Stomach (tissue), 9 donors: ENCODE measurements around the gene MAST2. TPM values are rescaled to one million over a fixed set of nuclear protein-coding genes. Genes with fewer than 3 reads are reported as not detected.

Experiments used
- DNase-seq, 2 donors: peaks; one replicate each; pipeline versions ENCODE4 v3.0.0 to v3.0.0-alpha.2; 2013 to 2019
- H3K27ac ChIP-seq, 5 donors: fragments of 200-600 bp in 4 of 5; sonication (generic) in 4 of 5; one replicate each; pipeline ENCODE4 v1.5.1; 2013 to 2019; ENCODE audit warnings: mild to moderate bottlenecking in 1 of 5, moderate library complexity in 1 of 5
- H3K27me3 ChIP-seq, 3 donors: fragments of 200-600 bp; sonication (generic); one replicate each; pipeline ENCODE4 v1.5.1; 2017 to 2019; ENCODE audit warnings: mixed run types in 1 of 3
- H3K36me3 ChIP-seq, 4 donors: fragments of 200-600 bp; sonication (generic); 1 replicate in 3 of 4; 2 replicates in 1 of 4; pipeline ENCODE4 v1.5.1; 2016 to 2019
- H3K4me1 ChIP-seq, 4 donors: fragments of 200-600 bp; sonication (generic); one replicate each; pipeline ENCODE4 v1.5.1; 2016 to 2019
- H3K4me3 ChIP-seq, 4 donors: fragments of 200-600 bp; sonication (generic) in 3 of 4; one replicate each; pipeline ENCODE4 v1.5.1; 2016 to 2019; ENCODE audit warnings: mild to moderate bottlenecking in 1 of 4
- H3K9me3 ChIP-seq, 4 donors: fragments of 200-600 bp; sonication (generic); one replicate each; pipeline ENCODE4 v1.5.1; 2016 to 2019
- EP300 ChIP-seq: sonication (generic); formaldehyde crosslinking; IDR thresholded peaks from one replicate; pipeline ENCODE4 v1.6.1; 2017; ENCODE audit warnings: antibody characterized with exemption
- POLR2A ChIP-seq, 4 donors: fragments of 450-650 bp; IDR thresholded peaks; one replicate each; pipeline ENCODE4 v1.6.1; 2016; ENCODE audit warnings: antibody characterized with exemption in 4 of 4, control low read depth in 2 of 4, mild to moderate bottlenecking in 1 of 4, moderate library complexity in 1 of 4
- POLR2AphosphoS5 ChIP-seq, 3 donors: sonication (generic); formaldehyde crosslinking; IDR thresholded peaks; one replicate each; pipeline ENCODE4 v1.6.1; 2016; ENCODE audit warnings: antibody characterized with exemption in 3 of 3
- WGBS, 5 donors: extraction: QIAGEN DNeasy Blood & Tissue Kit in 3 of 5; methylation state at CpG; one replicate each; pipeline versions ENCODE4 v1.1.5 to v1.1.7; 2013 to 2018; 5-methylcytosine and 5-hydroxymethylcytosine counted together
- intact Hi-C: fragments of 100-400 bp; cut with DNase I; formaldehyde crosslinking; loops from one replicate; pipeline ENCODE4 v1.15.1; 2023; ENCODE audit warnings: low total_unique reads
- polyA plus RNA-seq, 3 donors: library from polyadenylated mRNA; stranded (reverse); fragments of 200-250 nt; gene quantifications; one replicate each; pipeline ENCODE4 v1.2.3, GENCODE V29; 2013
- total RNA-seq, 5 donors: library from RNA; depleted of rRNA; stranded (reverse); fragments of >200 nt; gene quantifications; one replicate each; pipeline versions ENCODE4 v1.1.0 to v1.2.3, GENCODE V29; 2014 to 2016
- TF ChIP-seq, protein P1 (sequence below), 7 experiments: fragments of 450-650 bp in 4 of 7; fragments of 200-600 bp in 3 of 7; sonication (generic) in 3 of 7; IDR thresholded peaks; one replicate each; pipeline ENCODE4 v1.5.1; 2016 to 2019; ENCODE audit warnings: antibody characterized with exemption in 7 of 7, control low read depth in 2 of 7, mild to moderate bottlenecking in 1 of 7
- donor health status: healthy with polysubstance abuse.
- donor health status: Bipolar disorder and iron deficiency.
- donor health status: healthy.

MAST2 gene
- total and polyA plus RNA-seq, 8 donors: 5.3 to 131 (median 34.8) TPM

DNA sequence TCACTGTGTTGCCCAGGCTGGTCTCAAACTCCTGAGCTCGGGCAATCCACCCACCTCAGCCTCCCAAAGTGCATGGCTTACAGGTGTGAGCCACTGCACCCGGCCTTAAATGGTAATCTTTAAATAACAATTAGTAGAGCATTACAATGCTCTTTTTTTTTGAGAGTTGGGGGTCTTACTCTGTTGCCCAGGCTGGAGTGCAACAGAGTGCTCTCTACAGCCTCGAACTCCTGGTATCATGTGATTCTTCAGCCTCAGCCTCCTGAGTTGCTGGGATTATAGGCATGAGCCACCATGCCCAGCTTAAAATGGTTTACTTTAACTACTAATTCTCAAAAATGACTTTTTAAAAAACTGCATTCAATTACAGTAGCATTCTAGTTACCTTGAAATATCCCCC is 276.8 kb downstream of the MAST2 start:
- intact Hi-C loops: no loop called here
- TF ChIP-seq EP300 (no peak), POLR2A (IDR thresholded peaks at IDR 0.05) (no peak), POLR2AphosphoS5 (IDR thresholded peaks at IDR 0.05) (no peak)
- TF ChIP-seq, protein P1, sequence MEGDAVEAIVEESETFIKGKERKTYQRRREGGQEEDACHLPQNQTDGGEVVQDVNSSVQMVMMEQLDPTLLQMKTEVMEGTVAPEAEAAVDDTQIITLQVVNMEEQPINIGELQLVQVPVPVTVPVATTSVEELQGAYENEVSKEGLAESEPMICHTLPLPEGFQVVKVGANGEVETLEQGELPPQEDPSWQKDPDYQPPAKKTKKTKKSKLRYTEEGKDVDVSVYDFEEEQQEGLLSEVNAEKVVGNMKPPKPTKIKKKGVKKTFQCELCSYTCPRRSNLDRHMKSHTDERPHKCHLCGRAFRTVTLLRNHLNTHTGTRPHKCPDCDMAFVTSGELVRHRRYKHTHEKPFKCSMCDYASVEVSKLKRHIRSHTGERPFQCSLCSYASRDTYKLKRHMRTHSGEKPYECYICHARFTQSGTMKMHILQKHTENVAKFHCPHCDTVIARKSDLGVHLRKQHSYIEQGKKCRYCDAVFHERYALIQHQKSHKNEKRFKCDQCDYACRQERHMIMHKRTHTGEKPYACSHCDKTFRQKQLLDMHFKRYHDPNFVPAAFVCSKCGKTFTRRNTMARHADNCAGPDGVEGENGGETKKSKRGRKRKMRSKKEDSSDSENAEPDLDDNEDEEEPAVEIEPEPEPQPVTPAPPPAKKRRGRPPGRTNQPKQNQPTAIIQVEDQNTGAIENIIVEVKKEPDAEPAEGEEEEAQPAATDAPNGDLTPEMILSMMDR (IDR thresholded peaks at IDR 0.05): no peak
- no peak overlapping the region for H3K27ac ChIP-seq

DNA sequence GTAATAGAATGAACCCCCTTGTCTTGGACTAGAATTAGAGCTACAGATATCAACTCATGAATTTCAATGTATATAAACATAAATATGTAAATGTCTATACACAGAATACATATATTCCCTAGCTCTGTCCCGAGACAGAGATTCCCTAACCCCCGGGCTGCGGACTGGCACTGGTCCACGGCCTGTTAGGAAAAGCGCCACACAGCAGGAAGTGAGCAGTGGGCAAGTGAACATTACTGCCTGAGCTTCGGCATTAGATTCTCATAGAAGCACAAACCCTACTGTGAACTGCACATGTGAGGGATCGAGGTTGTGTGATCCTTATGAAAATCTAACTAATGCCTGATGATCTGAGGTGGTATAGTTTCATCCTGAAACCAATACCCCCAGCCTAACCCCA is 277.8 kb downstream of the MAST2 start:
- WGBS, 5 donors: 60 to 79% (median 78%) methylated on average over 7 of the region's 7 CpGs
- intact Hi-C loops: no loop called here
- TF ChIP-seq EP300 (no peak), POLR2A (IDR thresholded peaks at IDR 0.05) (no peak), POLR2AphosphoS5 (IDR thresholded peaks at IDR 0.05) (no peak)
- TF ChIP-seq, protein P1 (IDR thresholded peaks at IDR 0.05): no peak
- Histone ChIP-seq H3K36me3 (no peaks in the 10 kb centered on the region), H3K27ac (peak overlapping the region in 1 of 5 donors; percentile 44), H3K4me1 (peaks cover 0 to 20% (median 4%) of the 10 kb centered on the region in 4 donors), H3K4me3 (no peak overlapping the region), H3K27me3 (no peaks in the 10 kb centered on the region), H3K9me3 (no peaks in the 10 kb centered on the region)
- no peak for DNase-seq

More for the DNA sequence above, 276.8 kb downstream of the MAST2 start:
- H3K4me3 ChIP-seq: no peak overlapping the region
- no peaks in the 10 kb centered on the region for H3K9me3 ChIP-seq
- 77 to 92% (median 82%) methylated on average over 3 of the region's 3 CpGs for WGBS, 5 donors
- peaks cover 0 to 6% (median 0%) of the 10 kb centered on the region in 4 donors for H3K36me3 ChIP-seq
- DNase-seq: no peak
- H3K27me3 ChIP-seq: no peaks in the 10 kb centered on the region
- H3K4me1 ChIP-seq: peaks cover 0 to 10% (median 3%) of the 10 kb centered on the region in 4 donors

DNA sequence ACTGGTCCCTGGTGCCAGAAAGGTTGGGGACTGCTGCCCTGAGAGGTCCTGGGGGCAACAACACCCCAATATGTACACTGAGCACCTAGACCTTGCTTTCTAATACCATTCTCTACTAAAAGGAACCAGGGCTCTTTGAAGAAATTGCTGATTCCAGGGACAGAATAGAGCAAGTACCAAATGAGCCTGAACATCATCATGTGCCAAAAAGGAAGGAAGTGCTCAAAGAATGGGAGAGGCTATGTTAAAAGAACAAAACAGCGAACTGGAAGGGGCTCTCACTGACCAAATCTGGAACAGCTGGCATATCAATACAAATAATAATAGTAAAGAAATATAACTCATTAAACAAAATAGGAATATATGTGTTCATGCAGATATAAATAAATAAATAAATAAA is 278.2 kb downstream of the MAST2 start:
- WGBS, 5 donors: 71 to 94% (median 88%) methylated on average over 1 of the region's 1 CpG
- Histone ChIP-seq H3K4me1 (peaks cover 0 to 24% (median 5%) of the 10 kb centered on the region in 4 donors), H3K27ac (peak overlapping the region in 1 of 5 donors; percentile 44), H3K36me3 (no peaks in the 10 kb centered on the region), H3K4me3 (no peak overlapping the region), H3K27me3 (no peaks in the 10 kb centered on the region), H3K9me3 (no peaks in the 10 kb centered on the region)
- TF ChIP-seq, protein P1 (IDR thresholded peaks at IDR 0.05): no peak
- TF ChIP-seq POLR2AphosphoS5 (IDR thresholded peaks at IDR 0.05) (no peak), POLR2A (IDR thresholded peaks at IDR 0.05) (no peak), EP300 (no peak)
- intact Hi-C loops: no loop called here
- DNase-seq: no peak

DNA sequence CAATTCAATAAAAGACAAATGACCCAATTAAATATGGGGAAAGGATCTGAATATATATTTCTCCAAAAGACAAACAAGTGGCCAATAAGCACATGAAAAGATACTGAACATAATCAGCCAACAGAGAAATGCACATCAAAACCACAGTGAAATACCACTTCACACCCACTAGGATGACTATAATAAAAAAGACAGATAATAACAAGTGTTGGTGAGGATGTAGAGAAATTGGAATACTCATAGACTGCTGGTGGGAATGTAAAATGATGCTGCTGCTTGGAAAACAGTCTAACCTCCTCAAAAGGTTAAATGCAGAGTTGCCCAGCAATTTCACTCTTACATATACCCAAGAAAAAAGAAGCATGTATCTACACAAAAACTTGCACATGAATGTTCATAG is 280.2 kb downstream of the MAST2 start:
- H3K27me3 ChIP-seq: no peaks in the 10 kb centered on the region
- DNase-seq: no peak
- no peaks in the 10 kb centered on the region for H3K9me3 ChIP-seq
- H3K27ac ChIP-seq: no peak overlapping the region
- TF ChIP-seq, protein P1 (IDR thresholded peaks at IDR 0.05): no peak
- no peak for TF ChIP-seq POLR2AphosphoS5 (IDR thresholded peaks at IDR 0.05)
- intact Hi-C loops: no loop called here
- no peaks in the 10 kb centered on the region for H3K36me3 ChIP-seq
- H3K4me3 ChIP-seq: no peak overlapping the region
- peaks cover 0 to 27% (median 6%) of the 10 kb centered on the region in 4 donors for H3K4me1 ChIP-seq
